HG02870 (cell line): ENCODE measurements around the gene STH.

Source experiments
- ATAC-seq: cut with Tn5 transposase; IDR thresholded peaks from one replicate; pipeline ENCODE4 v1.9.1; 2021; ENCODE audit warnings: mild to moderate bottlenecking, moderate library complexity; ENCODE audit not compliant: unreplicated experiment

Gene STH

DNA sequence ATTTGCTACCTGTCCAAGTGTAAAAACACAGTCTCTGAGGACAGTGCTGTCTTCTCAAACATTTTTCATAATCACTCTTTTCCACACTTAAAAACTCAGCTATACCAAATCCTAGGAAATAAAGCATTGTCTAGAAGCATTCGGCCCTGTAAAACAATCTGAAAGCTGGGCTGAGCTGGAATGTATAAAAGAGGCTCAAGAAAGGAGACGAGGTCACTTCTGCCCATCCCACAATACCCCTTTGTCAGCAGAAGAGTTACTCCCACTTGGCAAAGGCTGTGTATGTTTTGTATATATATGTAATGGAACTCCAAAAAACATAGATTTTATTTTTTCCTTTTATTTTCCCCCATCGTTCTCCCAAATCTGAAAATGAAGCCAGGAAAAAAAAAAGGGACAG lies 43.9 kb downstream of the STH start:
- ATAC-seq, result no peak

DNA sequence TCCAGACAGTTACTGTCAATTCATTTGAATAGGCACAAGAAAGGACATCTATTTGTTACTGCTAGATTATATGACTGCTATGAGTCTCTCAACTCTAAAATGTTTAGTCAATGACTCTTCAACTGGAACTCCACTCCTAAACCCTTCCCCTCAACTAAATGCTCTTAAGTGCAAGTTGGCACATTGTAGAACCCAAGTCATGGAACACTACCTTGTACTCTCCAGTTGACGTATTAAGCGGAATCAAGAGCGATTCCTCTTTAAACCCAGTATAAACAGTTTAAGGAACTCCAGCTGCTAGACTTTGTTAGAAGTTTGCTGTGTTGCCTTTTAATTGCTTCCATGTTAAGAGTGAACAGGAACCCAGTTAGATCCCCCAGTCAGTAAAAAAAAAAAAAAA lies 44.6 kb downstream of the STH start:
- no peak for ATAC-seq

DNA sequence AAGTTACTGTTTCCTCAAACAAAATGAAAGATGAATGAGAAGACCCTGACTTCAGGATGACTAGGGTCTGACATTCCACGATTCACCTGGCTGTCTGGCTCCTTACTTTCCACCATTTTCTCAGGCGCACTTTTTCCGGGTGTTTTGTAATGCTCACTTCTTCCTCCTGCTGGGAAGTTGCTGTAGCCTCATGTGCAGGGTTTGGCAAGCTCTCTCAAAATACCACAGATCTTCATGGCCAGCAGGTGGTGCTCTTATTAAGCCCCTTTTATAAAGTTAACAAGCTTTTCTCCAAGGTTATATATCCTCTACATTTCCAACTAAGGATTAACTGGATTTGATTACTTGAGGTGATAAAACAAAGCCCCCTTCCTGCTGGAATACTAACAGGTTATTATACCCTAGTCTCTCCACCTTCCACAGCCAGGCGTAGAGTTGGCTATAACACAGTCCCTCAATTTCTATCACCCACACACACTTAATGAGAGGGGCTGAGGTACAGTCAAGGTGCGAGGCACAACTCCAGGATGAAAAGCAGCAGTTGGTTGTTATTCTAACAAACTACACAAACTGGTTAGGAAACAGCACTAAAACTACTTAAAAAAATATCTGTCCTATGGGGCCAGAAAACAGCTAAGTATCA lies 45.4 kb downstream of the STH start:
- ATAC-seq, result no peak

DNA sequence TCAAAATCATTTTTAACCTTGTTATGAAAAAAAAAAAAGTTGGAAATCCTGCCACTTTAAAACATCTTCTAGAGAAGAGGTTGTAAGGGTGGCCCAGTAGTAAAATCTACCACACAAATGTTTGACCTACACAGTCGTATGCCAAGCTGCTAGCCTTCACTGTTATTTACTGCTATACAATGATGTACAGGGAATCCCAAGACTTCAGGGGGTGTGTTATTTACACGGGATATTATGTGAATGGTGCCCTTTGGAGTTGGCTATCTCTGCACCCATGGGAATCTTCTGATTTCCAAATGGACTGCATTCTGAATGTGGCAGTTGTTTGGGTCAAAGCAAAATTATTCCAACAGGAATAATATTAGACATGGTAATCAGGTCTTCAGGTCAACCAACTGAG lies 45.9 kb downstream of the STH start:
- ATAC-seq, result no peak

DNA sequence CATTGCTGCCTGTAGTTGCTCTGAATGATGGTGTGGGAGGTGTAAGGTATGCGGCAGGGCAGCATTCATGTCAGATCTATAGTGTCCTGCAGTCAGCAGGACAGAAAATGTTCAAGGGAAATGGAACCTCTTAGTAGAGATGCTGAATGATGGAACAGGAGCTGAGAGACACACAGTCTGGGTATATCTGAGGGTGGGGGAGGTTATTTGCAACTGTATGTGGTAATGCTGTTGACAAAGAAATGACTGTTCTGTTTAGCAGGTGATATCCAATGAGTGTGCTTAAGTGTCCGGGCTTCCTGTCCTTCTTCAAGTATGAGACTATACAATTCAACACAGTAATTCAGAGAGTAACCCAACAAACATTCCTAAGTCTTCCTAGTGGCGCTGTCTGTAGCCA lies 46.6 kb downstream of the STH start:
- ATAC-seq, result no peak

DNA sequence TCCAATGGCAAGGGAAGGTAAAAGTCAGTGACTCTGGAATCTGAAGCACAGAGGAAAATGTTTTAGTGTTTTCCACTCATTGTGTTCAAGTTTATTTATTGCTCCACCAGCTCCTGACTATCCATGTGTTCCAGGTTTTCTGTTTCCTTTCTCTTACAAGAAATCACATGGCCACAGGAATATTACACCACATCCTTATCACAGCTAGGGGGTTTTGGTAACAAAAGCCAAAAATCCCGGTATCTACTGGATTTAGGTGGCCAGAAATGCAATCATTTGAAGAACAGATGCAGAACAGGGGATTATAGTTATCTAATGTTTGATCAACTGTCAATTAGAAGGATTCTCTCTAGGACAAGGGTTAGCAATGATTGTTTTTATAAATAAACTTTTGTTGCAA lies 47.9 kb downstream of the STH start:
- ATAC-seq, result no peak

DNA sequence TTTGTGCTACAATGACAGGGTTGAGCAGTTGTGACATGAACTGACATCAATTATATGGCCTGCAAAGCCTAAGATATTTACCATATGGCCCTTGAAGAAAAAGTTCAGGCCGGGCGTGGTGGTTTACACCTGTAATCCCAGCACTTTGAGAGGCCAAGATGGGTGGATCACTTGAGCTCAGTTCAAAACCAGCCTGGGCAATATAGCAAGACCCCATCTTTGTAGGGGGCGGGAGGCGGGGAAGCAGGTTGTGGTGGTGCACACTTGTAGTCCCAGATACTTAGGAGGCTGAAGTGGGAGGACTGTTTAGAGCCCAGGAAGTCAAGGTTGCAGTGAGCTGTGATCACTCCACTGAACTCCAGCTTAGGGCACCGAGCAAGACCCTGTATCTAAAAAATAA lies 48.3 kb downstream of the STH start:
- ATAC-seq, result no peak

DNA sequence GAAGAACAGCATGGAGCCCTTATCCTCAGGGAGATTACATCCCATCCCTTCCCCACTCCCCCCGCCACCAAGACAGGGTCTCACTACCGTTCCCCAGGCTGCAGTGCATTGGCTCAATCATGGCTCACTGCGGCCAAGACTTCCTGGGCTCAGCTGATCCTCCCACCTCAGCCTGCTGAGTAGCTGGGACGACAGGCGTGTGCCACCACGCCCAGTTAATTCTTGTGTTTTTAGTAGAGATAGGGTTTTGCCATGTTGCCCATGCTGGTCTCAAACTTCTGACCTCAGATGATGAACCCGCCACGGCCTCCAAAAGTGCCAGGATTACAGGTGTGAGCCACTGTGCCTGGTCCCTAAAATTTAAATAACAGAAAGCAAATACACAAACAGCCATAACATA lies 48.8 kb downstream of the STH start:
- ATAC-seq, result no peak
